K562 (cell line): Measurements from ENCODE around the gene NPEPL1. TPM values are rescaled to one million over a fixed set of nuclear protein-coding genes. Genes with fewer than 3 reads are reported as not detected.

ENCODE experiments used
- CC2D1A ChIP-seq: fragments of 450-650 bp; IDR thresholded peaks from 2 replicates; pipeline ENCODE4 v1.6.1; 2017; ENCODE audit warnings: mild to moderate bottlenecking
- FOXA1 ChIP-seq: fragments of 450-650 bp; IDR thresholded peaks from 2 replicates; pipeline ENCODE4 v1.6.1; 2016; ENCODE audit warnings: mild to moderate bottlenecking, borderline replicate concordance
- HNRNPLL ChIP-seq: fragments of 200-400 bp; formaldehyde crosslinking; IDR thresholded peaks from 2 replicates; pipeline ENCODE4 v1.6.1; 2017; ENCODE audit warnings: low read length, low read depth, mild to moderate bottlenecking; ENCODE audit not compliant: poor library complexity, severe bottlenecking
- MIER1 ChIP-seq: fragments of 450-650 bp; IDR thresholded peaks from 2 replicates; pipeline ENCODE4 v1.6.1; 2016; ENCODE audit warnings: antibody characterized with exemption, mild to moderate bottlenecking, low read depth
- MYBL2 ChIP-seq, 2 experiments: fragments of 450-650 bp in 1 of 2; sonication (generic) in 1 of 2; formaldehyde crosslinking in 1 of 2; IDR thresholded peaks; 2 replicates each; pipeline versions ENCODE4 v1.6.1 to v1.8.1; 2017 to 2022; ENCODE audit warnings: borderline replicate concordance in 1 of 2, inconsistent platforms in 1 of 2, low read depth in 1 of 2, mild to moderate bottlenecking in 1 of 2, missing genetic modification reagents in 1 of 2, moderate library complexity in 1 of 2
- TBP ChIP-seq: optimal IDR thresholded peaks from 2 replicates; pipeline ENCODE3; 2011; ENCODE audit warnings: low read depth, low read length, improper control_type of control experiment
- TRIM28 ChIP-seq: fragments of 450-650 bp; IDR thresholded peaks from 2 replicates; pipeline ENCODE4 v1.6.1; 2017
- YBX1 ChIP-seq: fragments of 450-650 bp; IDR thresholded peaks from 2 replicates; pipeline ENCODE4 v1.7.1; 2016; ENCODE audit warnings: mild to moderate bottlenecking
- ZFP91 ChIP-seq: sonication (generic); formaldehyde crosslinking; IDR thresholded peaks from 2 replicates; pipeline ENCODE4 v1.8.0; 2022; ENCODE audit warnings: mild to moderate bottlenecking, missing genetic modification reagents
- ZHX1 ChIP-seq: fragments of 150-350 bp; conservative IDR thresholded peaks from 2 replicates; pipeline ENCODE4 v1.6.1; 2014; ENCODE audit warnings: low read length
- ZNF354B ChIP-seq: fragments of 250-450 bp; sonication (Bioruptor Pico); IDR thresholded peaks from 2 replicates; pipeline ENCODE4 v1.4.0; 2020
- polyA plus RNA-seq, 8 experiments: library from polyadenylated mRNA; depleted of rRNA in 4 of 8; stranded (reverse) in 5 of 8; unstranded in 3 of 8; fragments of >200 nt; fragmentation: Nextera tagmentation in 2 of 8; fragmentation: Illumina TruSeq in 1 of 8; extraction: Ambion mirVana in 2 of 8; extraction: Trizol in 1 of 8; gene quantifications; 2 replicates each; pipeline versions ENCODE4 v1.2.1 to v1.2.3, GENCODE V29; 2011 to 2014; ENCODE audit warnings: inconsistent platforms in 1 of 8, missing spikeins in 1 of 8
- total RNA-seq, 7 experiments: library from RNA; depleted of rRNA in 6 of 7; stranded (reverse); fragments of >200 nt in 6 of 7; fragmentation: Illumina TruSeq in 2 of 7; extraction: Trizol in 2 of 7; gene quantifications; 2 replicates each; pipeline versions ENCODE4 v1.2.1 to v1.2.3, GENCODE V29; 2011 to 2021; ENCODE audit warnings: low replicate concordance in 1 of 7
- TF ChIP-seq, protein P1 (sequence below): fragments of 450-650 bp; conservative IDR thresholded peaks from 2 replicates; pipeline ENCODE4 v1.6.1; 2016; ENCODE audit warnings: missing genetic modification characterization, low read depth, mild to moderate bottlenecking, control low read depth, missing compliant biosample characterization

Gene NPEPL1
- total and polyA plus RNA-seq, 9 of the 15 experiments (the other 6 are each of a cell fraction or from before 2014, with no cell fraction given), result 0.04 to 5.6 (median 0.94) TPM

- TF ChIP-seq ZFP91 (CRISPR knock-in tag), result no peak
- TF ChIP-seq ZNF354B (CRISPR knock-in tag), result no peak
- TF ChIP-seq MIER1, result no peak
- no peak for TF ChIP-seq MYBL2 (IDR thresholded peaks at IDR 0.05; ENCODE audit: low read depth)
- no peak for TF ChIP-seq MYBL2 (CRISPR knock-in tag; IDR thresholded peaks at IDR 0.05; ENCODE audit: borderline replicate concordance)
- no peak for TF ChIP-seq ZHX1
- TF ChIP-seq CC2D1A, result no peak
- no peak for TF ChIP-seq FOXA1
- TF ChIP-seq, protein P1, sequence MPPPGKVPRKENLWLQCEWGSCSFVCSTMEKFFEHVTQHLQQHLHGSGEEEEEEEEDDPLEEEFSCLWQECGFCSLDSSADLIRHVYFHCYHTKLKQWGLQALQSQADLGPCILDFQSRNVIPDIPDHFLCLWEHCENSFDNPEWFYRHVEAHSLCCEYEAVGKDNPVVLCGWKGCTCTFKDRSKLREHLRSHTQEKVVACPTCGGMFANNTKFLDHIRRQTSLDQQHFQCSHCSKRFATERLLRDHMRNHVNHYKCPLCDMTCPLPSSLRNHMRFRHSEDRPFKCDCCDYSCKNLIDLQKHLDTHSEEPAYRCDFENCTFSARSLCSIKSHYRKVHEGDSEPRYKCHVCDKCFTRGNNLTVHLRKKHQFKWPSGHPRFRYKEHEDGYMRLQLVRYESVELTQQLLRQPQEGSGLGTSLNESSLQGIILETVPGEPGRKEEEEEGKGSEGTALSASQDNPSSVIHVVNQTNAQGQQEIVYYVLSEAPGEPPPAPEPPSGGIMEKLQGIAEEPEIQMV, result no peak
- no peak for TF ChIP-seq YBX1
- no peak for TF ChIP-seq TRIM28
- no peak for TF ChIP-seq TBP
- TF ChIP-seq HNRNPLL, result no peak
These were observed 50.3 kb downstream of the NPEPL1 start (continued) for GRCh38 chr20:58742668-58743566.
